Skeletal muscle satellite cell (primary cell): ENCODE results near the gene PARD3.
A peak's percentile ranks its signal among the peaks of the same experiment; 100 is the strongest.

ENCODE experiments used
- H3K27me3 ChIP-seq: 2 replicates; pipeline ENCODE4 v1.7.0; 2013; ENCODE audit warnings: low read length; ENCODE audit not compliant: control insufficient read depth, insufficient read depth
- H3K36me3 ChIP-seq: 2 replicates; pipeline ENCODE4 v1.7.0; 2013; ENCODE audit warnings: mild to moderate bottlenecking, control low read depth, low read length; ENCODE audit not compliant: insufficient read depth
- H3K4me1 ChIP-seq: 2 replicates; pipeline ENCODE4 v1.7.0; 2013; ENCODE audit warnings: low read length; ENCODE audit not compliant: control insufficient read depth, insufficient read depth
- H3K4me2 ChIP-seq: 2 replicates; pipeline ENCODE4 v1.7.0; 2013; ENCODE audit warnings: mild to moderate bottlenecking, low read length
- H3K4me3 ChIP-seq: 2 replicates; pipeline ENCODE4 v1.7.0; 2013; ENCODE audit warnings: low read length
- H3K9ac ChIP-seq: 2 replicates; pipeline ENCODE4 v1.7.0; 2013; ENCODE audit warnings: mild to moderate bottlenecking, low read depth, low read length, moderate library complexity
- H3K9me3 ChIP-seq: replicated peaks from 2 replicates; pipeline ENCODE4 v1.7.0; 2013; ENCODE audit warnings: mild to moderate bottlenecking, control low read depth, low read length

PARD3 gene

DNA sequence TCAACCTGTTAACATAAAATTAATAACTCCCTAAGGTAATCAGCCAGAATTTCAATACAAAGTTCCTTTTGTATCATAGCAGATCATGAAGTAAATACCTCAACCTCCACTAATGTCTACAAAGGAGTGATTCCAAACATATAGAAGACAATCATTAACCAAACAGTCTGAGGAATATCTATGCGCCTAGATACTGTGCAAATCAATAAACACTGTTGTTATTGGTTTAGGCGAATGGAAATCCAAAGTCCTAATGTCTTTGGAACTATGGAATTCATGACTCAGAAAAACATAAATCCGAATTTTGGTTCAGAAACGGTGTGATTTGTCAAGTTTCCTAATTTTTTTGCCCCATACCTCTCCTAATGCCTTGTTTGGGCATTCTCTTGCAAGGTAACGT is 469.7 kb downstream of the PARD3 start:
- no peaks in the 10 kb centered on the region for H3K9me3 ChIP-seq
- no peak overlapping the region for H3K4me3 ChIP-seq

GRCh38 chr10:34343764-34344163 is 471.3 kb downstream of the PARD3 start:
- Histone ChIP-seq H3K4me3 (no peak overlapping the region), H3K4me1 (peaks cover 44% of the 10 kb centered on the region), H3K9ac (peak overlapping the region; percentile 35), H3K27me3 (no peaks in the 10 kb centered on the region), H3K9me3 (no peaks in the 10 kb centered on the region), H3K36me3 (no peaks in the 10 kb centered on the region), H3K4me2 (peak overlapping the region; percentile 57)

More for the DNA sequence above, 469.7 kb downstream of the PARD3 start:
- no peak overlapping the region for H3K9ac ChIP-seq
- H3K4me1 ChIP-seq: peaks cover 32% of the 10 kb centered on the region
- no peaks in the 10 kb centered on the region for H3K36me3 ChIP-seq
- H3K4me2 ChIP-seq: no peak overlapping the region
- no peaks in the 10 kb centered on the region for H3K27me3 ChIP-seq

- Histone ChIP-seq H3K36me3 (no peaks in the 10 kb centered on the region), H3K27me3 (no peaks in the 10 kb centered on the region), H3K4me1 (peaks cover 44% of the 10 kb centered on the region), H3K9ac (no peak overlapping the region), H3K4me3 (no peak overlapping the region), H3K4me2 (peak overlapping the region; percentile 28), H3K9me3 (no peaks in the 10 kb centered on the region)
These were observed 473.6 kb downstream of the PARD3 start for GRCh38 chr10:34341473-34341872.

GRCh38 chr10:34340934-34341333 is 474.2 kb downstream of the PARD3 start:
- H3K27me3 ChIP-seq: no peaks in the 10 kb centered on the region
- no peaks in the 10 kb centered on the region for H3K9me3 ChIP-seq
- no peak overlapping the region for H3K4me3 ChIP-seq
- H3K4me2 ChIP-seq: peak overlapping the region; percentile 28
- no peak overlapping the region for H3K9ac ChIP-seq
- H3K4me1 ChIP-seq: peaks cover 44% of the 10 kb centered on the region
- H3K36me3 ChIP-seq: no peaks in the 10 kb centered on the region

- no peaks in the 10 kb centered on the region for H3K9me3 ChIP-seq
- no peaks in the 10 kb centered on the region for H3K36me3 ChIP-seq
- no peaks in the 10 kb centered on the region for H3K27me3 ChIP-seq
- H3K4me3 ChIP-seq: peak overlapping the region; percentile 7
- H3K4me1 ChIP-seq: peaks cover 42% of the 10 kb centered on the region
- peak overlapping the region; percentile 30 for H3K9ac ChIP-seq
- peak overlapping the region; percentile 71 for H3K4me2 ChIP-seq
These were observed 475.1 kb downstream of the PARD3 start for GRCh38 chr10:34339816-34340553.

DNA sequence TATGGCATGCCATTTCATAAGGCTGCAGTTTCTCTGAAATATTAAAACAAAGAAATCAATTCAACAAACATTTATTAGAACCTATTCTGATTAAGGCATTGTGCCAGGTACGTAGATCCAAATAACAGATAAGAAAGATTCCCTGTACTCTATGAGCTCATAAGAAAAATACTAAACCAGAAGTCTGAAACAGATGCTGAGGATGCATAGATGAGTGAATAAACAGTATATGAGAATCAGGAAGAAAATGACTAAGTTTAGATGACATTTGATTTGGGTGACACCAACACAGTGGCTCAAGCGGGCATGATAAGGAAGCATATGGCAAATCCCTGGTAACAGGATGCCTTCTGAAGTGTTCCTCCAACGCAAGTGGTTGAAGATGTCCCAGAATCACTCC is 477.2 kb downstream of the PARD3 start:
- Histone ChIP-seq H3K27me3 (no peaks in the 10 kb centered on the region), H3K4me1 (peaks cover 28% of the 10 kb centered on the region), H3K9ac (no peak overlapping the region), H3K4me2 (no peak overlapping the region), H3K36me3 (no peaks in the 10 kb centered on the region), H3K4me3 (no peak overlapping the region), H3K9me3 (no peaks in the 10 kb centered on the region)

DNA sequence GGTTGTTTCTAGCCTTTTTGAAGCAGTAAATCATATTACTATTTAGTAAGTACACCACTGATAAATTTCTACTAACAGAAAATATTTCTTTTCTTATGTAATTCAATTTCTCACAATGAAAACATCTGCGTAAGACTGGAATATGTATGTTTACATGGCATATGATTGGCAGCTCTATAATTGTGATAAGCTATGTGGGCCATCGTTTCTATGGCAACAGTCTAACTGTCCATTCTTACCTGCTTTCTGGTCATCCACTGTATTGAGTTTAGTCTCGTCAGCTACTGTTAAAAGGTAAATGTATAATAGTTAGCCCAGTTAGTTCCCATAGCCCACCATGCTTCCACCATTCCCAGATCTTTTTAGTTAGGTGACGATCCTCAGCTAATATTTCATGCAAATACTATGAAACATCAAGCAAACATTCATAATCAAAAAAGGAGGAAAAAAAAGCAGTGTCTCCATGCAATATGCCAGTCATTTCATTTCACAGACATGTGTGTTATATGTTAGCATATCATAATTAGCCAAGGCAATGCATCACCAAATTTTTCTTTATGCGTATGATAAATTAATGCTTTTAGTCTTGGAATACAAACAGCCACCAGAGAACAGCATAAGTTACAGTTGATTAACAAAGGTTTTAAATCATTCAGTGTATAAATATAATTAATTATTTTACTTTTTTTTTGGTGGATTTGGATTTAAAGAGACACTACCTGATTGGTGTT is 479.0 kb downstream of the PARD3 start:
- no peak overlapping the region for H3K9ac ChIP-seq
- no peaks in the 10 kb centered on the region for H3K36me3 ChIP-seq
- no peak overlapping the region for H3K4me3 ChIP-seq
- H3K27me3 ChIP-seq: no peaks in the 10 kb centered on the region
- H3K4me2 ChIP-seq: no peak overlapping the region
- H3K4me1 ChIP-seq: peaks cover 22% of the 10 kb centered on the region
- H3K9me3 ChIP-seq: no peaks in the 10 kb centered on the region

GRCh38 chr10:34334908-34335307 is 480.2 kb downstream of the PARD3 start:
- H3K9me3 ChIP-seq: no peaks in the 10 kb centered on the region
- H3K27me3 ChIP-seq: no peaks in the 10 kb centered on the region
- H3K36me3 ChIP-seq: peaks cover 5% of the 10 kb centered on the region
- no peak overlapping the region for H3K4me2 ChIP-seq
- H3K4me3 ChIP-seq: no peak overlapping the region
- H3K9ac ChIP-seq: no peak overlapping the region
- H3K4me1 ChIP-seq: peaks cover 10% of the 10 kb centered on the region

- Histone ChIP-seq H3K4me3 (no peak overlapping the region), H3K4me2 (no peak overlapping the region), H3K4me1 (peaks cover 3% of the 10 kb centered on the region), H3K9ac (no peak overlapping the region), H3K36me3 (peaks cover 5% of the 10 kb centered on the region), H3K9me3 (no peaks in the 10 kb centered on the region), H3K27me3 (no peaks in the 10 kb centered on the region)
These were observed 481.6 kb downstream of the PARD3 start for GRCh38 chr10:34333513-34333912.

- H3K36me3 ChIP-seq: peaks cover 6% of the 10 kb centered on the region
- H3K9ac ChIP-seq: no peak overlapping the region
- H3K4me2 ChIP-seq: no peak overlapping the region
- H3K27me3 ChIP-seq: no peaks in the 10 kb centered on the region
- H3K9me3 ChIP-seq: no peaks in the 10 kb centered on the region
- peaks cover 17% of the 10 kb centered on the region for H3K4me1 ChIP-seq
- no peak overlapping the region for H3K4me3 ChIP-seq
These were observed 487.9 kb downstream of the PARD3 start for GRCh38 chr10:34327184-34327583.

DNA sequence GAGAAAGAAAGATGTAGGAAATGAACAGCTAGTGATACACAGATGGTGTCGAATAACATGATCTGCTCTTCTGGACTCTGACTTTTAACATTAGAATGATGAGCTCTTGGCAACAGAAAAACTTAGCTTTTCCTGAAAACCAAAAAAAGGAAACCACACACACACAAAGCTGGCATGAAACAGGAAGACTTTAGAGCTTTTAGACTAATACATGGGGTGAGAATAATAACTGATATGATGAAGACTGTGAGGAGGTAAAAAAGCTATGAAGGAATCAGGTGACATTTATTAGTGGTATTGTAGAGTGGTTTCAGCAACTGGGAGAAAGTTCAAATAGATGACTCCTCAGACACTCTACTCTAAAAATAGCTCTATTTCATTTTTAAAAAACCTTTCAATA is 491.9 kb downstream of the PARD3 start:
- H3K27me3 ChIP-seq: no peaks in the 10 kb centered on the region
- H3K4me2 ChIP-seq: peak overlapping the region; percentile 30
- no peaks in the 10 kb centered on the region for H3K36me3 ChIP-seq
- H3K9me3 ChIP-seq: no peaks in the 10 kb centered on the region
- no peak overlapping the region for H3K9ac ChIP-seq
- H3K4me1 ChIP-seq: peaks cover 30% of the 10 kb centered on the region
- no peak overlapping the region for H3K4me3 ChIP-seq

- H3K4me2 ChIP-seq: no peak overlapping the region
- H3K9ac ChIP-seq: no peak overlapping the region
- no peaks in the 10 kb centered on the region for H3K9me3 ChIP-seq
- peaks cover 30% of the 10 kb centered on the region for H3K4me1 ChIP-seq
- no peaks in the 10 kb centered on the region for H3K27me3 ChIP-seq
- H3K4me3 ChIP-seq: no peak overlapping the region
- H3K36me3 ChIP-seq: no peaks in the 10 kb centered on the region
These were observed 494.8 kb downstream of the PARD3 start for GRCh38 chr10:34320265-34320664.
